ENCODE results near the gene KCNQ1. TPM values are rescaled to one million over a fixed set of nuclear protein-coding genes. Genes with fewer than 3 reads are reported as not detected.

KCNQ1 gene
- total and polyA plus RNA-seq, 2 of the 13 experiments (the other 11 are each of a cell fraction or from before 2014, with no cell fraction given) = 0.02 to 0.08 TPM

DNA sequence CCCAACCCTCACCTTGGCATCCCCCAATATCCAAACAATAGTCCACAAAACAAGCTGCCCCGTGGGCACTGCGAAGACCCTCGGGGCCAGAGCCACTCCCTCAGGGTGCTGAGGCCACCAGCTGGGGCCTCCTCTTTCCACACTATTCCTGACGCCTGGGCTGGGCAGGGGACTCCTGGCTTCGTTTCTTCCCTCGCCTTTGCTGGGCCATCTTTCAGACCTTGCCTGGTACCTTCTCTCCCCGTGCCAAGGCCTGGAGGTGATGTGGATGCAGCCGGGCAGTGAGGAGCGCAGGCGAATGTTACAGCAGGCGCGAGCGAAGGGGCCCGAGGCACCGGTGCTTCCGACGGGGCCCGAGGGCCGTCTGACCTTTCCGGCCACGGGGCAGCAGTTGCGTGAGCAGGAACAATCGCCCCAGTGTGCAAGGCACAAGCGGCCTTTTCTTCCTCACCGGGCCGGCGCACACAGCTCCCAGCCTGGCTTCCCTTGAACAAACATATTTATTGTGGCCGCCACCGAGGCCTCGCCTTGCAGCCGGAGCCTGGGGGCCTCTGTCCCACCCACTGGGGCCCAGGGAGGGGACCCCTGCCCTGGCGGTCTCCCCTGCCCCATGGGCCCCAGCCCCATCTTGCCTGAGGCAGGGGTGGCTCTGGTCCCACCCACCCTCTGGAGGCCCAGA lies 287.6 kb downstream of the KCNQ1 start (continued):
- TF ChIP-seq, protein P1, sequence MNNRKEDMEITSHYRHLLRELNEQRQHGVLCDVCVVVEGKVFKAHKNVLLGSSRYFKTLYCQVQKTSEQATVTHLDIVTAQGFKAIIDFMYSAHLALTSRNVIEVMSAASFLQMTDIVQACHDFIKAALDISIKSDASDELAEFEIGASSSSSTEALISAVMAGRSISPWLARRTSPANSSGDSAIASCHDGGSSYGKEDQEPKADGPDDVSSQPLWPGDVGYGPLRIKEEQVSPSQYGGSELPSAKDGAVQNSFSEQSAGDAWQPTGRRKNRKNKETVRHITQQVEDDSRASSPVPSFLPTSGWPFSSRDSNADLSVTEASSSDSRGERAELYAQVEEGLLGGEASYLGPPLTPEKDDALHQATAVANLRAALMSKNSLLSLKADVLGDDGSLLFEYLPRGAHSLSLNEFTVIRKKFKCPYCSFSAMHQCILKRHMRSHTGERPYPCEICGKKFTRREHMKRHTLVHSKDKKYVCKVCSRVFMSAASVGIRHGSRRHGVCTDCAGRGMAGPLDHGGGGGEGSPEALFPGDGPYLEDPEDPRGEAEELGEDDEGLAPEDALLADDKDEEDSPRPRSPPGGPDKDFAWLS (CRISPR knock-in tag; IDR thresholded peaks at IDR 0.05; ENCODE audit: borderline replicate concordance) = no peak
- TF ChIP-seq MIXL1 (CRISPR knock-in tag; IDR thresholded peaks at IDR 0.05) (0 out of 2 replicates have a peak, but pooled peaks have one; percentile 31), ZNF619 (CRISPR knock-in tag; IDR thresholded peaks at IDR 0.05) (no peak), ZNF562 (CRISPR knock-in tag; IDR thresholded peaks at IDR 0.05; ENCODE audit: borderline replicate concordance) (no peak), ZNF775 (CRISPR knock-in tag; IDR thresholded peaks at IDR 0.05; ENCODE audit: borderline replicate concordance) (no peak), ELF4 (CRISPR knock-in tag; IDR thresholded peaks at IDR 0.05; ENCODE audit: borderline replicate concordance) (0 out of 2 replicates have a peak, but pooled peaks have one; percentile 43), ZNF329 (CRISPR knock-in tag; IDR thresholded peaks at IDR 0.05; ENCODE audit: low read depth) (no peak), ATAD3A (CRISPR knock-in tag; IDR thresholded peaks at IDR 0.05) (no peak), SP5 (CRISPR knock-in tag; IDR thresholded peaks at IDR 0.05; ENCODE audit: borderline replicate concordance, low read depth) (peak; percentile 95), ZSCAN30 (CRISPR knock-in tag; IDR thresholded peaks at IDR 0.05) (no peak), WIZ (CRISPR knock-in tag; IDR thresholded peaks at IDR 0.05) (peak; percentile 54; the same call in 1 of the 2 replicates), ZMYM3 (CRISPR knock-in tag; IDR thresholded peaks at IDR 0.05) (peak; percentile 76), ZNF264 (CRISPR knock-in tag; IDR thresholded peaks at IDR 0.05) (peak; percentile 58; the same call in 1 of the 2 replicates)
- TF ChIP-seq, protein P2, sequence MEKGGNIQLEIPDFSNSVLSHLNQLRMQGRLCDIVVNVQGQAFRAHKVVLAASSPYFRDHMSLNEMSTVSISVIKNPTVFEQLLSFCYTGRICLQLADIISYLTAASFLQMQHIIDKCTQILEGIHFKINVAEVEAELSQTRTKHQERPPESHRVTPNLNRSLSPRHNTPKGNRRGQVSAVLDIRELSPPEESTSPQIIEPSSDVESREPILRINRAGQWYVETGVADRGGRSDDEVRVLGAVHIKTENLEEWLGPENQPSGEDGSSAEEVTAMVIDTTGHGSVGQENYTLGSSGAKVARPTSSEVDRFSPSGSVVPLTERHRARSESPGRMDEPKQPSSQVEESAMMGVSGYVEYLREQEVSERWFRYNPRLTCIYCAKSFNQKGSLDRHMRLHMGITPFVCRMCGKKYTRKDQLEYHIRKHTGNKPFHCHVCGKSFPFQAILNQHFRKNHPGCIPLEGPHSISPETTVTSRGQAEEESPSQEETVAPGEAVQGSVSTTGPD (CRISPR knock-in tag; IDR thresholded peaks at IDR 0.05) = peak; percentile 81
- TF ChIP-seq, protein P3, sequence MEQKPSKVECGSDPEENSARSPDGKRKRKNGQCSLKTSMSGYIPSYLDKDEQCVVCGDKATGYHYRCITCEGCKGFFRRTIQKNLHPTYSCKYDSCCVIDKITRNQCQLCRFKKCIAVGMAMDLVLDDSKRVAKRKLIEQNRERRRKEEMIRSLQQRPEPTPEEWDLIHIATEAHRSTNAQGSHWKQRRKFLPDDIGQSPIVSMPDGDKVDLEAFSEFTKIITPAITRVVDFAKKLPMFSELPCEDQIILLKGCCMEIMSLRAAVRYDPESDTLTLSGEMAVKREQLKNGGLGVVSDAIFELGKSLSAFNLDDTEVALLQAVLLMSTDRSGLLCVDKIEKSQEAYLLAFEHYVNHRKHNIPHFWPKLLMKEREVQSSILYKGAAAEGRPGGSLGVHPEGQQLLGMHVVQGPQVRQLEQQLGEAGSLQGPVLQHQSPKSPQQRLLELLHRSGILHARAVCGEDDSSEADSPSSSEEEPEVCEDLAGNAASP (CRISPR knock-in tag; IDR thresholded peaks at IDR 0.05; ENCODE audit: borderline replicate concordance) = peak; percentile 85; the same call in 1 of the 2 replicates
- TF ChIP-seq, protein P4, sequence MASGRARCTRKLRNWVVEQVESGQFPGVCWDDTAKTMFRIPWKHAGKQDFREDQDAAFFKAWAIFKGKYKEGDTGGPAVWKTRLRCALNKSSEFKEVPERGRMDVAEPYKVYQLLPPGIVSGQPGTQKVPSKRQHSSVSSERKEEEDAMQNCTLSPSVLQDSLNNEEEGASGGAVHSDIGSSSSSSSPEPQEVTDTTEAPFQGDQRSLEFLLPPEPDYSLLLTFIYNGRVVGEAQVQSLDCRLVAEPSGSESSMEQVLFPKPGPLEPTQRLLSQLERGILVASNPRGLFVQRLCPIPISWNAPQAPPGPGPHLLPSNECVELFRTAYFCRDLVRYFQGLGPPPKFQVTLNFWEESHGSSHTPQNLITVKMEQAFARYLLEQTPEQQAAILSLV (CRISPR knock-in tag; IDR thresholded peaks at IDR 0.05; ENCODE audit: borderline replicate concordance) = peak; percentile 64; the same call in 1 of the 2 replicates
- TF ChIP-seq, protein P5, sequence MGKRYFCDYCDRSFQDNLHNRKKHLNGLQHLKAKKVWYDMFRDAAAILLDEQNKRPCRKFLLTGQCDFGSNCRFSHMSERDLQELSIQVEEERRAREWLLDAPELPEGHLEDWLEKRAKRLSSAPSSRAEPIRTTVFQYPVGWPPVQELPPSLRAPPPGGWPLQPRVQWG (CRISPR knock-in tag; IDR thresholded peaks at IDR 0.05; ENCODE audit: borderline replicate concordance, low read depth) = no peak
- TF ChIP-seq, protein P6, sequence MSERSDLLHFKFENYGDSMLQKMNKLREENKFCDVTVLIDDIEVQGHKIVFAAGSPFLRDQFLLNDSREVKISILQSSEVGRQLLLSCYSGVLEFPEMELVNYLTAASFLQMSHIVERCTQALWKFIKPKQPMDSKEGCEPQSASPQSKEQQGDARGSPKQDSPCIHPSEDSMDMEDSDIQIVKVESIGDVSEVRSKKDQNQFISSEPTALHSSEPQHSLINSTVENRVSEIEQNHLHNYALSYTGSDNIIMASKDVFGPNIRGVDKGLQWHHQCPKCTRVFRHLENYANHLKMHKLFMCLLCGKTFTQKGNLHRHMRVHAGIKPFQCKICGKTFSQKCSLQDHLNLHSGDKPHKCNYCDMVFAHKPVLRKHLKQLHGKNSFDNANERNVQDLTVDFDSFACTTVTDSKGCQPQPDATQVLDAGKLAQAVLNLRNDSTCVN (CRISPR knock-in tag; IDR thresholded peaks at IDR 0.05; ENCODE audit: borderline replicate concordance) = peak; percentile 66
- TF ChIP-seq, protein P7, sequence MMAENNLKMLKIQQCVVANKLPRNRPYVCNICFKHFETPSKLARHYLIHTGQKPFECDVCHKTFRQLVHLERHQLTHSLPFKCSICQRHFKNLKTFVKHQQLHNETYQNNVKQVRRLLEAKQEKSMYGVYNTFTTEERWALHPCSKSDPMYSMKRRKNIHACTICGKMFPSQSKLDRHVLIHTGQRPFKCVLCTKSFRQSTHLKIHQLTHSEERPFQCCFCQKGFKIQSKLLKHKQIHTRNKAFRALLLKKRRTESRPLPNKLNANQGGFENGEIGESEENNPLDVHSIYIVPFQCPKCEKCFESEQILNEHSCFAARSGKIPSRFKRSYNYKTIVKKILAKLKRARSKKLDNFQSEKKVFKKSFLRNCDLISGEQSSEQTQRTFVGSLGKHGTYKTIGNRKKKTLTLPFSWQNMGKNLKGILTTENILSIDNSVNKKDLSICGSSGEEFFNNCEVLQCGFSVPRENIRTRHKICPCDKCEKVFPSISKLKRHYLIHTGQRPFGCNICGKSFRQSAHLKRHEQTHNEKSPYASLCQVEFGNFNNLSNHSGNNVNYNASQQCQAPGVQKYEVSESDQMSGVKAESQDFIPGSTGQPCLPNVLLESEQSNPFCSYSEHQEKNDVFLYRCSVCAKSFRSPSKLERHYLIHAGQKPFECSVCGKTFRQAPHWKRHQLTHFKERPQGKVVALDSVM (CRISPR knock-in tag; IDR thresholded peaks at IDR 0.05) = peak; percentile 56

Measured in HepG2 (cell line).